ENCODE data around the gene SSBP3. TPM values are rescaled to one million over a fixed set of nuclear protein-coding genes. Genes with fewer than 3 reads are reported as not detected.

The SSBP3 gene
- total RNA-seq, 1 donor from 2014 or later, result 51.0 TPM

DNA sequence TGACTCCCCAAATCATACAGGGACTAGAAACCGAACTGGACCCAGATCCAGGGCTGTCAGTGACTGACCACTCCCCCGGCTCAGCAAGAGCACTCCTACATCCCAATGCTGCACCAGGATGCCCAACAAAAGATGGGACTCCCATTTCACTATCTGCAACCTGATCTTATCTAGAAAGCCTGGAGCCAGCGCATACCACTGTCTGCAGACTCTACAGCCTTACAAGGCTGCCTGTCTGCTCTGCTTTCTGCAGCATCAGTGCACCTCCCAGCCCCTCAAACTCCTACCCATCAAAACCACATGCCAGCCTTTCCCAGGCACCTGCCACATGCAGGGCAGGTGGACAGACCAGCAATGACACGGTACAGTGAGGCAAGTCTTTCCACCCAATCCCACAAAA lies 52.2 kb downstream of the SSBP3 start:
- intact Hi-C loops (cut with DNase I), result loop anchor here (5.0 kb wide), 1 partner anchor 48 kb away; no protein-coding TSS in a partner anchor
- Histone ChIP-seq H3K9me3 (no peaks in the 10 kb centered on the region), H3K4me3 (no peak overlapping the region), H3K4me1 (peaks cover 4 to 33% of the 10 kb centered on the region in 2 donors), H3K27me3 (no peaks in the 10 kb centered on the region), H3K27ac (no peak overlapping the region), H3K36me3 (peaks cover 0 to 3% of the 10 kb centered on the region in 2 donors)
- TF ChIP-seq, protein P1, sequence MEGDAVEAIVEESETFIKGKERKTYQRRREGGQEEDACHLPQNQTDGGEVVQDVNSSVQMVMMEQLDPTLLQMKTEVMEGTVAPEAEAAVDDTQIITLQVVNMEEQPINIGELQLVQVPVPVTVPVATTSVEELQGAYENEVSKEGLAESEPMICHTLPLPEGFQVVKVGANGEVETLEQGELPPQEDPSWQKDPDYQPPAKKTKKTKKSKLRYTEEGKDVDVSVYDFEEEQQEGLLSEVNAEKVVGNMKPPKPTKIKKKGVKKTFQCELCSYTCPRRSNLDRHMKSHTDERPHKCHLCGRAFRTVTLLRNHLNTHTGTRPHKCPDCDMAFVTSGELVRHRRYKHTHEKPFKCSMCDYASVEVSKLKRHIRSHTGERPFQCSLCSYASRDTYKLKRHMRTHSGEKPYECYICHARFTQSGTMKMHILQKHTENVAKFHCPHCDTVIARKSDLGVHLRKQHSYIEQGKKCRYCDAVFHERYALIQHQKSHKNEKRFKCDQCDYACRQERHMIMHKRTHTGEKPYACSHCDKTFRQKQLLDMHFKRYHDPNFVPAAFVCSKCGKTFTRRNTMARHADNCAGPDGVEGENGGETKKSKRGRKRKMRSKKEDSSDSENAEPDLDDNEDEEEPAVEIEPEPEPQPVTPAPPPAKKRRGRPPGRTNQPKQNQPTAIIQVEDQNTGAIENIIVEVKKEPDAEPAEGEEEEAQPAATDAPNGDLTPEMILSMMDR (IDR thresholded peaks at IDR 0.05), result no peak
- DNase-seq (ENCODE audit: low spot score in 2 of 2), result no peak

DNA sequence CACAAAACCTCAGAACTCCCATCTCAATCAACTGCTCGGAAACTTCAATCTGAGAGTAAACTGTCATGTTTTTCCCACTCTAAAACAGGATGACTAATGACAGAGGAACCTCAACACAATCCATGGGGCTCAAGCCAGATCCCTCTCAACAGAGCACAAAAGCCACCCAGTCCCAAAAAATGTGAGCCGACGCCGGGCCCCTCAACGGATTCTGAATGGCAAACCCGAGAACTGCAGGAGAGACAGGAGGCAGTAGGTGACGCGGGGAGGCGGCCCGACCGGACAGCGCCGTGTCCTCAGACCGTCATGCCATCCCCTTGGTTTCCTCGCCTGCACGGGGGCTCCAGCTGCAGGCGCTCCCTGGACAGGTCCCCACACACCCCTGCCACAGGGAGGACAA lies 53.4 kb downstream of the SSBP3 start:
- Histone ChIP-seq H3K9me3 (no peaks in the 10 kb centered on the region), H3K27ac (no peak overlapping the region), H3K4me1 (peaks cover 0 to 22% of the 10 kb centered on the region in 2 donors), H3K36me3 (no peaks in the 10 kb centered on the region), H3K27me3 (no peaks in the 10 kb centered on the region), H3K4me3 (no peak overlapping the region)
- TF ChIP-seq, protein P1 (IDR thresholded peaks at IDR 0.05), result no peak
- DNase-seq (ENCODE audit: low spot score in 2 of 2), result no peak
- intact Hi-C loops (cut with DNase I), result loop anchor here (5.0 kb wide), 1 partner anchor 50 kb away; no protein-coding TSS in a partner anchor

DNA sequence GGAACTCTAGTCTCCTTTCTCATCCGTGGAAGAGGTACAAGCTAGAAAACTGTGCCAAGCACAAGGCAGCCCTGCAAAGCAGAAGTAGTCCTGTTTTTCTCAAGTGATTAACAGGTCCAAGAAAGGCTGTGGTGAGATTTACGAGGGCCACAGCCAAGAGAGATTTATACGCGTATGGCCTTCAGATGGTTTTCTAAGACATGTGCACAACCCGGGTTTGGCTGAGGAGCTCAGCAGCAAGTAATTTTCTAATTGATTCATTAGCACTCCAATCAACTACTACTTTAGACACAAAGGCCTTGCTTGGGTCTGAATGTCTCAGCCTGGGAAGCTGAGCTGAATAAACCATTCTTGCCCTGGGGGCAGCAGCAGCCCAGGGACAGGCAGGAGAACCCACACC lies 55.8 kb downstream of the SSBP3 start:
- no peaks in the 10 kb centered on the region for H3K27me3 ChIP-seq
- intact Hi-C loops (cut with DNase I), result loop anchor here (5.0 kb wide), 1 partner anchor 52 kb away; no protein-coding TSS in a partner anchor
- H3K9me3 ChIP-seq, result no peaks in the 10 kb centered on the region
- no peak overlapping the region for H3K4me3 ChIP-seq
- peaks cover 0 to 14% of the 10 kb centered on the region in 2 donors for H3K4me1 ChIP-seq
- no peaks in the 10 kb centered on the region for H3K36me3 ChIP-seq
- peak overlapping the region; percentile 7 to 50 for H3K27ac ChIP-seq
- TF ChIP-seq, protein P1 (IDR thresholded peaks at IDR 0.05), result no peak
- no peak for DNase-seq (ENCODE audit: low spot score in 2 of 2)

DNA sequence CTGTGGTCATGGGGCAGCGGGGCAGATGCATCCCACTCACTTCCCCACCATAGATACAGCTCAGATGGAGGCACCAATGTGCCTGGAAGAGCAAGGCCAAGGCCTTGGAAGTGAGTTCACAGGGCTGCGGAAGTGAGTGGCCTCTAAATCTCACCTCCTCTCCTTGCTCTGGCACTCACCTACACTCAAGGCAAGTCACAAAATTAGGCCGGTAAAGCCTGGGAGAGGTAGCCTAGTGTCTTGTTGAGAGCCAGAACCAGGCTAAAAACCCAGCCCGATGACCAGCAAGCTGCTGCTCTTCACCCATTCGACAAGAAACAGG lies 57.5 kb downstream of the SSBP3 start:
- Histone ChIP-seq H3K27ac (no peak overlapping the region), H3K4me3 (no peak overlapping the region), H3K4me1 (peaks cover 0 to 14% of the 10 kb centered on the region in 2 donors), H3K27me3 (no peaks in the 10 kb centered on the region), H3K9me3 (no peaks in the 10 kb centered on the region), H3K36me3 (no peaks in the 10 kb centered on the region)
- TF ChIP-seq, protein P1 (IDR thresholded peaks at IDR 0.05), result no peak
- DNase-seq (ENCODE audit: low spot score in 2 of 2), result no peak
- intact Hi-C loops (cut with DNase I), result no loop called here

DNA sequence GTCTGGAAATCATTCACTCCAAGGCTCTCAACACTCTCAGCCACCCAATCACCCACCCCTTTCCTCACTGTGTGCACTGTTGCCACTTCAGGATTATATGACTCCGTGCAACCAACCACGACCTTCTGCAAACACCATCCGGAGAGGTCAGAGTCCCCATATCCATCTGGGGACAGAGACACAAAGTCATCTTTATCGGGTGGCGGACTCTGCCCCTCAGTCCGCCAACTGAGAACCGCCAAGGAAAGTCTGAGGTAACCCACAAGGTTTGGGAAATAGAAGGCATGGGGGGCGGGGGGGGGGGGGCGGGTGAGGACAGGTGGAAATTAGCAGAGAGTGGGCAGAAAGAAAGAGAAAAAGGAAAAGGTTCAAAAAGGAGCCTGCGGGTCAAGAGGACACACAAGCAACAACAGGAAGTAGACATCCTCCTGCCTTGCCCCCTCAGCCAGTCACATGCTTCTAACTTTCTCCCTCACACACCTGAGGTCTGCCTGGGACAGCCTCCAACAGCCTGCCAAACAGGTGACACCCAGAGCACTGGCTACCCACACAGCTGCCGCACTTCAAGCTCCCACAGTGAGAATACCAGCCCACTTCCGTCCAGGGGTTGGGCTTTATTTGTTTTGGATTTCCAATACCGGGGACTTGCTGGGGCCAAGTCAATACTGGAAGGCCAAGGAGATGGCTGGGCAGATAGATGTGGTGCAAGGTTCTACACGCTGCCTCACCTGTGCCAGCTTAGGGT lies 58.1 kb downstream of the SSBP3 start:
- intact Hi-C loops (cut with DNase I), result no loop called here
- DNase-seq (ENCODE audit: low spot score in 2 of 2), result no peak
- H3K27ac ChIP-seq, result no peak overlapping the region

More for the DNA sequence above, 58.1 kb downstream of the SSBP3 start:
- TF ChIP-seq, protein P1 (IDR thresholded peaks at IDR 0.05), result no peak
- Histone ChIP-seq H3K4me3 (no peak overlapping the region), H3K4me1 (peaks cover 0 to 14% of the 10 kb centered on the region in 2 donors), H3K27me3 (no peaks in the 10 kb centered on the region), H3K36me3 (no peaks in the 10 kb centered on the region), H3K9me3 (no peaks in the 10 kb centered on the region)
